Smooth muscle cell (in vitro differentiated cells): ENCODE data around the gene PRH2. TPM values are rescaled to one million over a fixed set of nuclear protein-coding genes. Genes with fewer than 3 reads are reported as not detected.

Experiments used
- DNase-seq: peaks from one replicate; lab custom pipeline; 2025; ENCODE audit not compliant: unreplicated experiment; lab: John Stamatoyannopoulos, UW
- H2AFZ ChIP-seq: fragments of 200-600 bp; sonication (generic); 2 replicates; pipeline ENCODE4 v1.6.0; 2016; ENCODE audit warnings: antibody characterized with exemption, low read depth, mild to moderate bottlenecking
- H3F3A ChIP-seq: fragments of 200-600 bp; sonication (generic); 2 replicates; pipeline ENCODE4 v1.6.0; 2017; ENCODE audit warnings: antibody characterized with exemption, low read depth
- H3K27ac ChIP-seq: fragments of 200-600 bp; sonication (generic); 2 replicates; pipeline ENCODE4 v1.5.1; 2016; ENCODE audit warnings: low read depth, mild to moderate bottlenecking
- H3K27me3 ChIP-seq: fragments of 200-600 bp; sonication (generic); 2 replicates; pipeline ENCODE4 v1.6.1; 2016; ENCODE audit warnings: low read depth, mild to moderate bottlenecking
- H3K36me3 ChIP-seq: fragments of 200-600 bp; sonication (generic); 2 replicates; pipeline ENCODE4 v1.5.1; 2016; ENCODE audit warnings: low read depth
- H3K4me1 ChIP-seq: fragments of 200-600 bp; sonication (generic); 2 replicates; pipeline ENCODE4 v1.5.1; 2016; ENCODE audit warnings: low read depth
- H3K4me2 ChIP-seq: fragments of 200-600 bp; sonication (generic); 2 replicates; pipeline ENCODE4 v1.6.0; 2016; ENCODE audit warnings: mild to moderate bottlenecking
- H3K4me3 ChIP-seq: fragments of 200-600 bp; sonication (generic); 2 replicates; pipeline ENCODE4 v1.5.1; 2016; ENCODE audit warnings: mild to moderate bottlenecking
- H3K79me2 ChIP-seq: fragments of 200-600 bp; sonication (generic); 2 replicates; pipeline ENCODE4 v1.6.0; 2016; ENCODE audit warnings: low read depth, mild to moderate bottlenecking
- H3K9ac ChIP-seq: fragments of 200-600 bp; sonication (generic); 2 replicates; pipeline ENCODE4 v1.6.0; 2016; ENCODE audit warnings: low read depth
- H3K9me3 ChIP-seq: fragments of 200-600 bp; sonication (generic); replicated peaks from 2 replicates; pipeline ENCODE4 v1.5.1; 2016; ENCODE audit warnings: low read depth
- H4K20me1 ChIP-seq: fragments of 200-600 bp; sonication (generic); 2 replicates; pipeline ENCODE4 v1.6.0; 2016; ENCODE audit warnings: low read depth
- WGBS: methylation state at CpG from one replicate; pipeline ENCODE4 v1.1.7; 2016; ENCODE audit warnings: low lambda C conversion rate; 5-methylcytosine and 5-hydroxymethylcytosine counted together
- polyA plus RNA-seq: library from polyadenylated mRNA; unstranded; fragments of >200 nt; fragmentation: Nextera tagmentation; extraction: Ambion mirVana; gene quantifications from 2 replicates; pipeline ENCODE4 v1.2.1, GENCODE V29; 2016
- total RNA-seq: library from RNA; depleted of rRNA; stranded (reverse); fragments of >200 nt; gene quantifications from 2 replicates; pipeline ENCODE4 v1.2.3, GENCODE V29; 2014
- TF ChIP-seq, protein P1 (sequence below): fragments of 200-600 bp; sonication (generic); IDR thresholded peaks from 2 replicates; pipeline ENCODE4 v1.5.1; 2017; ENCODE audit warnings: borderline replicate concordance, mild to moderate bottlenecking, antibody characterized with exemption; ENCODE audit not compliant: insufficient read depth, poor library complexity, severe bottlenecking

The PRH2 gene
- total and polyA plus RNA-seq, 2 experiments from 2014 or later, result not detected

DNA sequence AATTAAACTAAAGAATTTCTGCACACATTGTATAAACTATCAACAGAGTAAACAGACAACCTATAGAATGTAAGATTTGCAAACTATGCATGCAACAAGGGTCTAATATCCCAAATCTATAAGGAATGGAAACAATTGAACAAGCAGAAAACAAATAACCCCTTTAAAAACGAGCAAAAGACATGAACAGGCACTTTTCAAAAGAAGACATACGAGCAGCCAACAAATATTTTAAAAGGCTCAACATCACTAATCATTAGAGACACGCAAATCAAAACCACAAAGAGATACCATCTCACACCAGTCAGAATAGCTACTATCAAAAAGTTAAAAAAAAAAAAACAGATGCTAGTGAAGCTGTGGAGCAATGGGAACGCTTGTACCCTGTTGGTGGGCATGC is 24.4 kb upstream of the PRH2 start:
- Histone ChIP-seq H4K20me1 (no peaks in the 10 kb centered on the region), H3K79me2 (peaks cover 6% of the 10 kb centered on the region), H3K4me2 (no peak overlapping the region), H3K9ac (no peak overlapping the region), H3K36me3 (peaks cover 5% of the 10 kb centered on the region), H3K9me3 (peaks cover 3% of the 10 kb centered on the region), H3K27me3 (no peaks in the 10 kb centered on the region), H3K4me1 (no peaks in the 10 kb centered on the region), H2AFZ (no peak overlapping the region), H3F3A (no peaks in the 10 kb centered on the region), H3K4me3 (no peak overlapping the region), H3K27ac (no peak overlapping the region)
- DNase-seq, result no peak
- WGBS, result 95% methylated on average over 4 of the region's 4 CpGs
- TF ChIP-seq, protein P1, sequence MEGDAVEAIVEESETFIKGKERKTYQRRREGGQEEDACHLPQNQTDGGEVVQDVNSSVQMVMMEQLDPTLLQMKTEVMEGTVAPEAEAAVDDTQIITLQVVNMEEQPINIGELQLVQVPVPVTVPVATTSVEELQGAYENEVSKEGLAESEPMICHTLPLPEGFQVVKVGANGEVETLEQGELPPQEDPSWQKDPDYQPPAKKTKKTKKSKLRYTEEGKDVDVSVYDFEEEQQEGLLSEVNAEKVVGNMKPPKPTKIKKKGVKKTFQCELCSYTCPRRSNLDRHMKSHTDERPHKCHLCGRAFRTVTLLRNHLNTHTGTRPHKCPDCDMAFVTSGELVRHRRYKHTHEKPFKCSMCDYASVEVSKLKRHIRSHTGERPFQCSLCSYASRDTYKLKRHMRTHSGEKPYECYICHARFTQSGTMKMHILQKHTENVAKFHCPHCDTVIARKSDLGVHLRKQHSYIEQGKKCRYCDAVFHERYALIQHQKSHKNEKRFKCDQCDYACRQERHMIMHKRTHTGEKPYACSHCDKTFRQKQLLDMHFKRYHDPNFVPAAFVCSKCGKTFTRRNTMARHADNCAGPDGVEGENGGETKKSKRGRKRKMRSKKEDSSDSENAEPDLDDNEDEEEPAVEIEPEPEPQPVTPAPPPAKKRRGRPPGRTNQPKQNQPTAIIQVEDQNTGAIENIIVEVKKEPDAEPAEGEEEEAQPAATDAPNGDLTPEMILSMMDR, result no peak

DNA sequence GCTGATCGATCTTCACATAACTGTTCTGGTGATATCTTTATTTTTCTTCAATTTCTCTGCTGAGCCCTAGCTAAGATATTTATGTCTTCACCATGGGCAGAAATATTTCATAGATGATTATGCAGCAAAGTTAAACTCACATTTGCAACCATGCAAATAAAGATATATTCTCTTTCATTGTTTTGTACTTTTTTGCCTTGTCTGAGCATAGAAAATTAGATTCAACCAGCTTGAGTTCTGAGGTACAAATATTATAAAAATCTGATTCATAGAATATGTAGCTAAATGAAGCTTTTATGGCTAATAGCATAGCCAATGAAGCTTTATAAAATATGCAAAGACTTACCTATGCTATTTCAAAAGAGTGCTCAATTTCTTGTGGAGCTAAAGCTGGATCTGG is 19.6 kb upstream of the PRH2 start, which contains the start of gene TAS2R13:
TSS of gene TAS2R13 (minus strand) at position 101 of the 400 bp plus-strand sequence. CDS start 264 bp downstream, outside the sequence.
- Histone ChIP-seq H3K36me3 (no peaks in the 10 kb centered on the region), H3K27ac (no peak within 1 kb of the TSS), H3K9me3 (peaks cover 1% of the 10 kb centered on the region), H4K20me1 (no peaks in the 10 kb centered on the region), H3K9ac (no peak within 1 kb of the TSS), H3K4me3 (no peak within 1 kb of the TSS), H3K4me1 (no peaks in the 10 kb centered on the region), H3K27me3 (no peaks in the 10 kb centered on the region), H3K4me2 (no peak within 1 kb of the TSS), H3F3A (no peaks in the 10 kb centered on the region), H3K79me2 (no peaks in the 10 kb centered on the region), H2AFZ (no peak within 1 kb of the TSS)
- DNase-seq, result no peak
- TF ChIP-seq, protein P1, result no peak
- WGBS, result 100% methylated on average over 1 of the region's 1 CpG

DNA sequence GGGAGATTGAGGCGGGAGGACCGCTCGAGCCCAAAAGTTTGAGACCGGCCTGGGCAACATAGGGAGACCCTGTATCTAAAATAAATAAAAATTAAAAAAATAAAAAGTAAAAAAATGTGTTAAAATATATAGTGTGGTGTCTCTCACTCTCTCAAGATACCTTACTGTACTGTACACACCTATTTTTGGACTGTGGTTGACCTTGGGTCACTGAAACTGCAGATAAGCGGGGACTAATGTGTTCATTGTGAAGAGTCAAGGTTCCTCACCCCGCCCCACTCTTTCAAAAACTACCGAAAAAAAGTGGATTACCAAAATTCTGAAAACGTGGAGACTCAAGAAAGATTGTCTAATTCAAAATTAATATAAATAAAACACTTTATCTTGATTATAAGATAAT is 18.7 kb upstream of the PRH2 start:
- Histone ChIP-seq H3K4me3 (no peak overlapping the region), H3K9me3 (no peaks in the 10 kb centered on the region), H3K9ac (no peak overlapping the region), H4K20me1 (no peaks in the 10 kb centered on the region), H3K27me3 (no peaks in the 10 kb centered on the region), H3K4me2 (no peak overlapping the region), H3K4me1 (no peaks in the 10 kb centered on the region), H3K79me2 (no peaks in the 10 kb centered on the region), H3K36me3 (no peaks in the 10 kb centered on the region), H2AFZ (no peak overlapping the region), H3K27ac (no peak overlapping the region), H3F3A (no peaks in the 10 kb centered on the region)
- 90% methylated on average over 8 of the region's 8 CpGs for WGBS
- no peak for DNase-seq
- TF ChIP-seq, protein P1, result no peak

DNA sequence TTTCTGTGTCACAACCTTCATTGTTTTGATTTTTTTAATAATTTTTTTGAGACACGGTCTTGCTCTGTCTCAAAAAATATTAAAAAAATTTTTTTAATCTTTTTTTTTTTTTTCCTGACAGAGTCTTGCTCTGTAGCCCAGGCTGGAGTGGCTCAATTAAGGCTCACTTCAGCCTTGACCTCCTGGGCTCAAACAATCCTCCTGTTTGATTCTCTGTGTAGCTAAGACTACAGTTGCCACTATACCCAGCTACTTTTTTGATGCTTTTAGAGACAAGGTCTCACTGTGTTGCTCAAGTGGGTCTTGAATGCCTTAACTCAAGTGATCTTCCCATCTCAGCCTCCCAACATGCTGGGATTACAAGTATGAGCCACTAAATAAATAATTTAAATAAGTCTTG is 9.2 kb upstream of the PRH2 start:
- Histone ChIP-seq H3K36me3 (no peaks in the 10 kb centered on the region), H3K4me2 (no peak overlapping the region), H3K9ac (no peak overlapping the region), H3K9me3 (no peaks in the 10 kb centered on the region), H4K20me1 (no peaks in the 10 kb centered on the region), H2AFZ (no peak overlapping the region), H3K4me1 (no peaks in the 10 kb centered on the region), H3K27ac (no peak overlapping the region), H3K4me3 (no peak overlapping the region), H3K27me3 (no peaks in the 10 kb centered on the region), H3K79me2 (no peaks in the 10 kb centered on the region), H3F3A (no peaks in the 10 kb centered on the region)
- 89% methylated on average over 1 of the region's 1 CpG for WGBS
- no peak for DNase-seq
- TF ChIP-seq, protein P1, result no peak
